SK-MEL-5 (cell line): ENCODE data around the gene PSMD14. TPM values are rescaled to one million over a fixed set of nuclear protein-coding genes. Genes with fewer than 3 reads are reported as not detected.

Experiments used
- DNase-seq: peaks from one replicate; pipeline ENCODE4 v3.0.0-alpha.2; 2016; ENCODE audit warnings: low read depth, low spot score
- in situ Hi-C: cut with HindIII; loops from 2 replicates; pipeline ENCODE4 v1.10.0; 2016; ENCODE audit warnings: low sequenced_read_pairs, high pct_unique_total_duplicates, low pct_unique_long_range_greater_than_20kb
- total RNA-seq: library from RNA; depleted of rRNA; stranded (reverse); fragments of >200 nt; shearing (Covaris generic); gene quantifications from 2 replicates; pipeline ENCODE4 v1.2.3, GENCODE V29; 2014

Gene PSMD14
- total RNA-seq, 1 experiment from 2014 or later: 114 TPM

- in situ Hi-C loops: no loop called here
- DNase-seq: no peak
These were observed 115.5 kb downstream of the PSMD14 start for GRCh38 chr2:161423421-161424393.

GRCh38 chr2:161424394-161424769, 116.2 kb downstream of the PSMD14 start:
- in situ Hi-C loops: no loop called here
- no peak for DNase-seq

- DNase-seq: no peak
- in situ Hi-C loops: no loop called here
These were observed 116.9 kb downstream of the PSMD14 start for GRCh38 chr2:161424891-161425727.

GRCh38 chr2:161425728-161426454, 117.7 kb downstream of the PSMD14 start:
- in situ Hi-C loops: no loop called here
- DNase-seq: no peak

GRCh38 chr2:161426455-161426921, 118.3 kb downstream of the PSMD14 start:
- no peak for DNase-seq
- in situ Hi-C loops: no loop called here

GRCh38 chr2:161426922-161427663, 118.9 kb downstream of the PSMD14 start:
- no peak for DNase-seq
- in situ Hi-C loops: no loop called here

GRCh38 chr2:161427664-161428587, 119.7 kb downstream of the PSMD14 start:
- in situ Hi-C loops: no loop called here
- no peak for DNase-seq

GRCh38 chr2:161430386-161430785, 122.2 kb downstream of the PSMD14 start:
- in situ Hi-C loops: no loop called here
- no peak for DNase-seq

- in situ Hi-C loops: no loop called here
These were observed 123.9 kb downstream of the PSMD14 start for GRCh38 chr2:161432107-161432506.

GRCh38 chr2:161434118-161434517, 125.9 kb downstream of the PSMD14 start:
- in situ Hi-C loops: no loop called here
- DNase-seq: no peak

More at GRCh38 chr2:161432107-161432506, 123.9 kb downstream of the PSMD14 start:
- no peak for DNase-seq

- DNase-seq: no peak
- in situ Hi-C loops: no loop called here
These were observed 128.2 kb downstream of the PSMD14 start for GRCh38 chr2:161436411-161436810.

- in situ Hi-C loops: no loop called here
- no peak for DNase-seq
These were observed 130.4 kb downstream of the PSMD14 start for GRCh38 chr2:161438598-161438997.

GRCh38 chr2:161445097-161445496, 136.9 kb downstream of the PSMD14 start:
- in situ Hi-C loops: no loop called here
- no peak for DNase-seq

- no peak for DNase-seq
- in situ Hi-C loops: no loop called here
These were observed 140.2 kb downstream of the PSMD14 start for GRCh38 chr2:161448431-161448830.
